Left forelimb (tissue), 1 donor: ENCODE data around the gene UGGT2.
"Not testable (repeated sequence)": the region's sequence is repeated elsewhere in the genome, so short reads cannot be mapped to it uniquely, and the experiment has no call there.

Source experiments
- DNase-seq: peaks from one replicate; pipeline ENCODE4 v3.0.0-alpha.2; 2018; ENCODE audit warnings: low spot score

Gene UGGT2

GRCh38 chr13:95791084-95791722 lies 262.0 kb downstream of the UGGT2 start:
- DNase-seq = no peak

- not testable (repeated sequence) for DNase-seq
Measured at GRCh38 chr13:95789315-95789714, 263.9 kb downstream of the UGGT2 start.

GRCh38 chr13:95788100-95788463 lies 265.1 kb downstream of the UGGT2 start:
- DNase-seq = no peak

GRCh38 chr13:95787356-95788099 lies 265.7 kb downstream of the UGGT2 start:
- no peak for DNase-seq

GRCh38 chr13:95784900-95785290 lies 268.3 kb downstream of the UGGT2 start:
- DNase-seq = no peak

GRCh38 chr13:95784161-95784899 lies 268.9 kb downstream of the UGGT2 start:
- no peak for DNase-seq

GRCh38 chr13:95783747-95784146 lies 269.5 kb downstream of the UGGT2 start:
- DNase-seq = no peak

GRCh38 chr13:95781940-95782339 lies 271.3 kb downstream of the UGGT2 start:
- DNase-seq = not testable (repeated sequence)

GRCh38 chr13:95781016-95781415 lies 272.2 kb downstream of the UGGT2 start:
- DNase-seq = no peak

GRCh38 chr13:95779522-95779921 lies 273.7 kb downstream of the UGGT2 start:
- DNase-seq = no peak

- DNase-seq = no peak
Measured at GRCh38 chr13:95771905-95772304, 281.3 kb downstream of the UGGT2 start.

GRCh38 chr13:95763601-95764000 lies 289.6 kb downstream of the UGGT2 start:
- DNase-seq = no peak

GRCh38 chr13:95762626-95763025 lies 290.6 kb downstream of the UGGT2 start:
- not testable (repeated sequence) for DNase-seq

GRCh38 chr13:95756072-95756471 lies 297.1 kb downstream of the UGGT2 start:
- DNase-seq = no peak

GRCh38 chr13:95754069-95754468 lies 299.1 kb downstream of the UGGT2 start:
- no peak for DNase-seq

GRCh38 chr13:95752677-95753076 lies 300.5 kb downstream of the UGGT2 start:
- DNase-seq = no peak
